H9 (cell line): ENCODE results near the gene CTAG1B. TPM values are rescaled to one million over a fixed set of nuclear protein-coding genes. Genes with fewer than 3 reads are reported as not detected.

ENCODE experiments used
- DNase-seq: peaks from one replicate; pipeline ENCODE4 v3.0.0-alpha.2; 2017
- H2AFZ ChIP-seq: one replicate; pipeline ENCODE4 v1.6.1; 2013; ENCODE audit warnings: mild to moderate bottlenecking, low read length, control low read depth, moderate library complexity
- H2AK5ac ChIP-seq: 2 replicates; pipeline ENCODE4 v1.6.1; 2013; ENCODE audit warnings: low read length, control low read depth, mixed read lengths; ENCODE audit not compliant: insufficient read length
- H2BK120ac ChIP-seq: one replicate; pipeline ENCODE4 v1.6.1; 2013; ENCODE audit warnings: low read depth, mild to moderate bottlenecking, low read length, control low read depth, inconsistent platforms; ENCODE audit not compliant: poor library complexity, severe bottlenecking
- H2BK12ac ChIP-seq: 2 replicates; pipeline ENCODE4 v1.6.1; 2013; ENCODE audit warnings: low read length, control low read depth, mixed read lengths, low read depth; ENCODE audit not compliant: insufficient read length
- H2BK15ac ChIP-seq: 2 replicates; pipeline ENCODE4 v1.6.1; 2013; ENCODE audit warnings: low read depth, low read length, control low read depth
- H2BK20ac ChIP-seq: one replicate; pipeline ENCODE4 v1.6.1; 2013; ENCODE audit warnings: low read depth, mild to moderate bottlenecking, low read length, control low read depth, inconsistent platforms; ENCODE audit not compliant: poor library complexity, severe bottlenecking
- H2BK5ac ChIP-seq: 2 replicates; pipeline ENCODE4 v1.6.1; 2013; ENCODE audit warnings: low read length, control low read depth, mixed read lengths; ENCODE audit not compliant: insufficient read length
- H3K14ac ChIP-seq: 2 replicates; pipeline ENCODE4 v1.6.1; 2013; ENCODE audit warnings: low read length, control low read depth; ENCODE audit not compliant: insufficient read depth
- H3K18ac ChIP-seq: 2 replicates; pipeline ENCODE4 v1.6.1; 2013; ENCODE audit warnings: low read depth, mild to moderate bottlenecking, mixed read lengths, low read length, control low read depth; ENCODE audit not compliant: insufficient read length
- H3K23ac ChIP-seq: 2 replicates; pipeline ENCODE4 v1.6.1; 2013; ENCODE audit warnings: low read length, control low read depth, mixed read lengths, low read depth; ENCODE audit not compliant: insufficient read length
- H3K23me2 ChIP-seq: 2 replicates; pipeline ENCODE4 v1.6.1; 2013; ENCODE audit warnings: low read depth, mild to moderate bottlenecking, mixed read lengths, low read length, control low read depth; ENCODE audit not compliant: insufficient read length, poor library complexity, severe bottlenecking
- H3K27ac ChIP-seq: 2 replicates; pipeline ENCODE4 v1.5.1; 2013; ENCODE audit warnings: low read length, control low read depth, mixed read lengths, low read depth; ENCODE audit not compliant: insufficient read length
- H3K27me3 ChIP-seq: 2 replicates; pipeline ENCODE4 v1.6.1; 2013; ENCODE audit warnings: low read length, control low read depth, inconsistent platforms; ENCODE audit not compliant: insufficient read depth
- H3K4ac ChIP-seq: 2 replicates; pipeline ENCODE4 v1.6.1; 2013; ENCODE audit warnings: low read depth, mild to moderate bottlenecking, control low read depth, inconsistent platforms, low read length, moderate library complexity
- H3K4me1 ChIP-seq: 2 replicates; pipeline ENCODE4 v1.6.1; 2013; ENCODE audit warnings: low read length, control low read depth, inconsistent platforms; ENCODE audit not compliant: insufficient read depth
- H3K4me2 ChIP-seq: 2 replicates; pipeline ENCODE4 v1.6.1; 2013; ENCODE audit warnings: low read length, control low read depth, mixed read lengths; ENCODE audit not compliant: insufficient read length, insufficient read depth
- H3K56ac ChIP-seq: 2 replicates; pipeline ENCODE4 v1.6.1; 2013; ENCODE audit warnings: low read depth, mild to moderate bottlenecking, mixed read lengths, low read length, control low read depth; ENCODE audit not compliant: insufficient read length
- H3K79me1 ChIP-seq: 2 replicates; pipeline ENCODE4 v1.6.1; 2013; ENCODE audit warnings: low read depth, mild to moderate bottlenecking, moderate library complexity, low read length, control low read depth, inconsistent platforms; ENCODE audit not compliant: insufficient read depth, poor library complexity, severe bottlenecking
- H3K79me2 ChIP-seq: 2 replicates; pipeline ENCODE4 v1.6.1; 2013; ENCODE audit warnings: low read length, control low read depth, inconsistent platforms; ENCODE audit not compliant: insufficient read depth
- H3K9ac ChIP-seq: 2 replicates; pipeline ENCODE4 v1.6.1; 2013; ENCODE audit warnings: low read length, control low read depth, mixed read lengths; ENCODE audit not compliant: insufficient read length; ENCODE audit errors: extremely low read depth
- H3K9me3 ChIP-seq: one replicate; pipeline ENCODE4 v1.6.1; 2013; ENCODE audit warnings: low read depth, low read length, inconsistent platforms; ENCODE audit not compliant: control insufficient read depth
- H3T11ph ChIP-seq: one replicate; pipeline ENCODE4 v1.6.1; 2013; ENCODE audit warnings: mild to moderate bottlenecking, low read length, control low read depth, inconsistent platforms
- H4K20me1 ChIP-seq: one replicate; pipeline ENCODE4 v1.6.1; 2013; ENCODE audit not compliant: control insufficient read depth, insufficient read length, insufficient read depth
- H4K5ac ChIP-seq: 2 replicates; pipeline ENCODE4 v1.6.1; 2013; ENCODE audit warnings: low read depth, mild to moderate bottlenecking, mixed read lengths, low read length, control low read depth; ENCODE audit not compliant: insufficient read length
- H4K8ac ChIP-seq: replicated peaks from 2 replicates; pipeline ENCODE4 v1.6.1; 2013; ENCODE audit warnings: low read length, control low read depth, mixed read lengths, low read depth; ENCODE audit not compliant: insufficient read length
- H4K91ac ChIP-seq: 2 replicates; pipeline ENCODE4 v1.6.1; 2013; ENCODE audit warnings: low read depth, mild to moderate bottlenecking, moderate library complexity, mixed read lengths, low read length, control low read depth; ENCODE audit not compliant: insufficient read length
- H3K27ac Mint-ChIP-seq, 3 experiments: 2 replicates in 2 of 3; 3 replicates in 1 of 3; pipeline ENCODE4 v1.8.0; 2020 to 2021; ENCODE audit warnings: mixed read lengths in 3 of 3, mild to moderate bottlenecking in 1 of 3, moderate library complexity in 1 of 3
- H3K27me3 Mint-ChIP-seq: 2 replicates; pipeline ENCODE4 v1.8.0; 2021; ENCODE audit warnings: low read depth, mild to moderate bottlenecking, moderate library complexity, mixed read lengths
- H3K36me3 Mint-ChIP-seq, 3 experiments: 2 replicates in 2 of 3; 3 replicates in 1 of 3; pipeline ENCODE4 v1.8.0; 2020 to 2021; ENCODE audit warnings: low read depth in 3 of 3, mixed read lengths in 3 of 3; ENCODE audit not compliant: insufficient read depth in 1 of 3
- H3K4me1 Mint-ChIP-seq, 2 experiments: 2 replicates each; pipeline ENCODE4 v1.8.0; 2020; ENCODE audit warnings: mixed read lengths in 2 of 2
- H3K4me3 Mint-ChIP-seq, 2 experiments: 2 replicates in 1 of 2; 3 replicates in 1 of 2; pipeline ENCODE4 v1.8.0; 2020 to 2021; ENCODE audit warnings: mild to moderate bottlenecking in 2 of 2, mixed read lengths in 2 of 2, moderate library complexity in 1 of 2
- H3K9me3 Mint-ChIP-seq, 2 experiments: 2 replicates in 1 of 2; 3 replicates in 1 of 2; pipeline ENCODE4 v1.8.0; 2020; ENCODE audit warnings: mild to moderate bottlenecking in 2 of 2, mixed read lengths in 2 of 2, moderate library complexity in 1 of 2
- CTCF ChIP-seq: fragments of 200-600 bp; sonication (generic); conservative IDR thresholded peaks from 3 replicates; pipeline ENCODE4 v1.8.0; 2021; ENCODE audit warnings: antibody characterized with exemption, mild to moderate bottlenecking
- WGBS: extraction: QIAGEN DNeasy Blood & Tissue Kit; methylation state at CpG from one replicate; pipeline ENCODE4 v1.1.7; 2013; ENCODE audit warnings: missing lambda C conversion rate, low lambda C conversion rate, mixed read lengths; ENCODE audit not compliant: insufficient read length; ENCODE audit errors: extremely low coverage; 5-methylcytosine and 5-hydroxymethylcytosine counted together
- total RNA-seq: library from RNA; stranded (reverse); gene quantifications from 2 replicates; pipeline ENCODE4 v1.2.1, GENCODE V29; 2021

Gene CTAG1B
- total RNA-seq, 1 experiment from 2014 or later, result not detected

GRCh38 chrX:154650221-154650510, 31.1 kb upstream of the CTAG1B start:
- H3K4me2 ChIP-seq, result no peak overlapping the region
- WGBS, result no CpG with 5 or more reads among the region's 13 CpGs
- no peak overlapping the region for H2BK5ac ChIP-seq
- no peak for TF ChIP-seq CTCF
- no peak overlapping the region for H3K27ac ChIP-seq
- no peak overlapping the region for H4K91ac ChIP-seq
- no peak overlapping the region for H3K18ac ChIP-seq
- H3K9me3 ChIP-seq, result peaks cover 19% of the 10 kb centered on the region
- no peak overlapping the region for H2BK12ac ChIP-seq
- no peak overlapping the region for H3K56ac ChIP-seq
- Mint-ChIP-seq H3K9me3 (peaks cover 36 to 43% of the 10 kb centered on the region in 2 experiments), H3K27ac (no peak overlapping the region), H3K36me3 (no peaks in the 10 kb centered on the region; a peak in 1 of 7 replicates), H3K27me3 (peaks cover 2% of the 10 kb centered on the region), H3K4me1 (peaks cover 4 to 7% of the 10 kb centered on the region in 2 experiments; a peak in 2 of 4 replicates), H3K4me3 (no peak overlapping the region)
- H2BK120ac ChIP-seq, result no peak overlapping the region
- no peak overlapping the region for H2AK5ac ChIP-seq
- H4K20me1 ChIP-seq, result no peaks in the 10 kb centered on the region
- no peak overlapping the region for H2BK15ac ChIP-seq
- no peak overlapping the region for H2AFZ ChIP-seq
- no peak overlapping the region for H3K23ac ChIP-seq
- no peak overlapping the region for H4K5ac ChIP-seq
- H3K23me2 ChIP-seq, result no peaks in the 10 kb centered on the region
- H3K79me2 ChIP-seq, result no peaks in the 10 kb centered on the region
- no peak overlapping the region for H2BK20ac ChIP-seq
- H3K27me3 ChIP-seq, result no peaks in the 10 kb centered on the region
- no peaks in the 10 kb centered on the region for H3K4me1 ChIP-seq
- no peak overlapping the region for H3K4ac ChIP-seq
- no peak overlapping the region for H4K8ac ChIP-seq
- no peak for DNase-seq
- no peak overlapping the region for H3T11ph ChIP-seq
- no peak overlapping the region for H3K14ac ChIP-seq
- no peak overlapping the region for H3K9ac ChIP-seq
- H3K79me1 ChIP-seq, result no peaks in the 10 kb centered on the region
